AG08395 (cell line): ENCODE results near the gene PALM3.
A peak's percentile ranks its signal among the peaks of the same experiment; 100 is the strongest.
"Not testable (repeated sequence)": the region's sequence is repeated elsewhere in the genome, so short reads cannot be mapped to it uniquely, and the experiment has no call there.

Source experiments
- DNase-seq: peaks from one replicate; pipeline ENCODE4 v3.0.0; 2012; ENCODE audit warnings: mixed read lengths, low spot score

The PALM3 gene

DNA sequence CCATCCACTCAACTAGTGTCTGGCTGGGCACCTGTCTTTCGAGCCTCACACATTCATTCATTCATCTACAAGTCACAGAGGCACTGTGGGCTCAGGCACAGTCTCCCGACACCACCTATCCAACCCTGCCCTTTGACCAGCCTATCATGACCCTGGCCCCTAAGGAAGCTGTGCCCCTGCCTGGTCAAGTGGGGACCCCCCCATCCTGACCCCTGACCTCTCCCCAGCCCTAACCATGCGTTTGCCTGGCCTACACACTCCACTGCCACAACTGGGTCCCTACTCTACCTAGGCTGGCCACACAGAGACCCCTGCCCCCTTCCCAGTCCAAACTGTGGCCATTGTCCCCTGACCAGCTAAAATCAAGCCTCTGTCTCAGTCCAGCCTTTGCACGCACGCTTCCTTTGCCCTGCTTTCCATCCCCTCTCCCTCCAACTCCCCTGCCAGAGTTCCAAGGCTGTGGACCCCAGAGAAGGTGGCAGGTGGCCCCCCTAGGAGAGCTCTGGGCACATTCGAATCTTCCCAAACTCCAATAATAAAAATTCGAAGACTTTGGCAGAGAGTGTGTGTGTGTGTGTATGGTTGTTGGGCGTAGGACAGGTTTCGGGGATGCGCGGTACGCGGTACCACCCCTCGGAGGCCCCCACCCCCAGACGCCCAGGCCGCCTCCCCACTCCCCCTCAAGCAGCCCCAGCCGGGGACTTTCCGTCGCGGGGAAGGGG is 30.7 kb downstream of the PALM3 start:
- no peak for DNase-seq

GRCh38 chr19:14028901-14029300 is 33.0 kb downstream of the PALM3 start:
- no peak for DNase-seq

GRCh38 chr19:14027856-14028450 is 33.9 kb downstream of the PALM3 start, which contains the start of gene RLN3:
Gene RLN3 (plus strand): TSS chr19:14028148. CDS start chr19:14028205, 57 bp downstream.
- DNase-seq: no peak

- DNase-seq: not testable (repeated sequence)
These were observed 35.2 kb downstream of the PALM3 start for GRCh38 chr19:14026652-14027192.

GRCh38 chr19:14023404-14024235 is 38.3 kb downstream of the PALM3 start:
- peak; percentile 54 for DNase-seq

- no peak for DNase-seq
These were observed 39.4 kb downstream of the PALM3 start for GRCh38 chr19:14022469-14022868.

GRCh38 chr19:14021474-14021873 is 40.4 kb downstream of the PALM3 start:
- no peak for DNase-seq

DNA sequence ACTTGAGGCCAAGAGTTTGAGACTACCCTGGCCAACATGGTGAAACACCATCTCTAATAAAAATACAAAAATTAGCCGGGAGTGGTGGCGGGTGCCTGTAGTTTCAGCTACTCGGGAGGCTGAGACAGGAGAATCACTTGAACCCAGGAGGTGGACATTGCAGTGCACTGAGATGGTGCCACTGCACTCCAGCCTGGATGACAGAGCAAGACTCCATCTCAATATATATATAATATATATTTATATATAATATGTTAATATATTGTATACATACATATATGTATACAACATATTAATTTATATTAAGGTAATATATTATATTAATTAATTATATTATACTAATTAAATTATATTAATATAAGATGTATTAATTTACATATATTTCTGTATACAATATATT is 42.1 kb downstream of the PALM3 start:
- DNase-seq: not testable (repeated sequence)

DNA sequence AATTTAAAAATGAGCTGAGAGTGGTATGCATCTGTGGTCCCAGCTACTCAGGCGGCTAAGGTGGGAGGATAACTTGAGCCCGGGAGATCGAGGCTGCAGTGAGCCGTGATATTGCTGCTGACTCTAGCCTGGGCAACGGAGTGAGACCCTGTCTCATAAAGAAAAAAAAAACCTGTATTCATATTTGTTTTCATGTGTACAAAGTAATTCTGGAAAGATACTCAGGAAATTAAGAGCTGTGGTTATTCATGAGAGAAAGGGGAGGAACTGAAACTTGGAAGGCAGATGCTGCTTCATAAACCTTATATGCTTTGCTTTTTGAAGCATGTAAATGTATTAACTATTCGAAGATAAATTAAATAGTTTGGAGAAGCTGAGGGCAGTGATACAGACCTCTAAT is 42.8 kb downstream of the PALM3 start:
- DNase-seq: no peak

DNA sequence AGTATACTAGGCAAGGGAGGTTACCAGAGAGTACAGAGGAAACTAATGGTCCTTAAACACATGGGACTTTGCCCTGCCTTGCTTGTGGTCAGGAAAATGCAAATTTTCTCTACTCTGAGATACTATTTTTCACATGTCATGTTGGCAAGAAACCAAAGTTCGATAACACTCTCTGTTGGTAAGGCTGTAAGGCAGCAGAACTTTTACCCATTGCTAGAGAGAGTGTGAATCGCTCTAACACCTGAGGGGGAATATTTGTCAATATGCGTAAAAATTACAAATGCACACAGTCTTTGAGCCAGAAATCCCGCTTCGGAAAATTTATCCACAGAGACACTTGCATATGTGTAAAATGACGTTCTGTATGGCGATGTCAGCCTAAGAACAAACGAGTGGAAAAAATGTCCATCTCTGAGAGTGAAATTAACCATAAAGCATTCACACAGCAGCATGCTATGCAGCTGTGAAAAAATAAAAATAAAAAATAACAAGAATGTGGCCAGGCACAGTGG is 46.3 kb downstream of the PALM3 start:
- no peak for DNase-seq

GRCh38 chr19:14012378-14012915 is 49.4 kb downstream of the PALM3 start:
- DNase-seq: no peak

- no peak for DNase-seq
These were observed 54.9 kb downstream of the PALM3 start for GRCh38 chr19:14006766-14007562.

DNA sequence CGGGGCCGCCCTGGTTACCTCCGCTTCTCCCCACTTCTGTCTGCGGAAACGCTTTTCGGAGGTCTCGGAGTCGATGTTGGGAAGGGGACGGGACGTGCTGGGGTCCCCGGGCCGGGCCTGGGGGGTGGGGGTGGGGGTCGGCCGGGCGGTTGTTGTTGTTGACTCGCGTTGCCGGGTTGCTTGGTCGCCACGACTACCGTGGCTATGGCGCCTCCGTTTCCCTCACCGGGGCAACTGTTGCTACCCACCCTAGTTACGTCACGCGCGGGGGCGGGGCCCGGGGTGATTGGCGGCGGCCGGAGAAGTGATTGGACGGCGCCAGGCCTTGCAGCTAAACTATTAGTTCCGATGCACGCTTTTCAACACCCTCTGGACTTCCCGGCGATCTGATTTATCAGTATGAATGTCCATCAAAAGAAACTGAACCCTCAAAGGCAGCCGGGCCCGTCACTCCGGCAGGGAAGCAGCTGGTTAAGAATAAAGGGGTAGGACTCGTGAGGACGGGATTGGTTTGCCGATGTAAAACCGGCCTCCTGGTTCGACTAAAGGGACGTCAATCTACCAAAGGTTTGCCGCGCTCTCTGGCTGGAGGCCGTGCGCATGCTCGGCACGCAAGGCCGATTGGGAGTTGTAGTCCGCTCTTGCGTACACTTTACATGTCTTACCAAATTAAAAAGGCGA is 55.7 kb downstream of the PALM3 start, which contains the start of gene RFX1:
TSS of gene RFX1 (minus strand) at position 236 of the 681 bp plus-strand sequence. CDS start 12,477 bp downstream, outside the sequence.
- DNase-seq: peak; percentile 95

DNA sequence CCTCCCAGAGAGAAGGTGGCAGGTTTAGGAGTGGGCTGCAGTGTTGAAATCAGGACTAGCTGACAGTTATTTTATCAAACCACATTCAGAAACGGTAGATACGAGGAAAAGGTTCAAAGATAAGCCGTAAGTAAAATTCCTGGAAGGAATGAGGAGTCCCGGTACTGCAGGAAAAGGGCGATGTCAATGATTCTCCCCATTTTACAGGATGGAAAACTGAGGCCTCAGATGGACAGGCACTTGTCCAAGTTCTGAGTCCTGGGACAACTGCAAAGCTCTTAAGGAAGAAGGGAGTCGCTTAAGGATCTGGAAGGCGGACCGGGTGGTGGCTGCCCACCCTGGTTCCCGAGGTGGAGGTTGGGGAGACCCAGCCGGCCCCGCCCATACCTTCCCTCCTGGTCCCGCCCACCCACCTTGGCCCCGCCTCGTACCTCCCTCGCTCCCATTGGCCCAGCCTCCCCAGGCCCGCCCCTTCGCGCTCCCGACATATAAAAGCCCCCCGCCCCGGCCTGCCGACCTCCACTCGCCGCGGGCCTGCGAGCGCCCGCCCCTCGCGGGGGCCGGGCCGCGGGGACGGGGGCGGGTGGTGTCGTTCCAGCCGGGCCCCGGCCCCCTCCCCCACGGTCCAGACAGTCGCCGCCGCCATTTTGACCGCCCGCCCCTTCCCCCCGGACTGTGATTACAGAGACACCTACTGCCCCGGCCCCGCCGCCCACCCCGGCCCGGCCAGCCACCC is 56.4 kb downstream of the PALM3 start:
- DNase-seq: peak; percentile 86

- peak; percentile 33 for DNase-seq
These were observed 57.1 kb downstream of the PALM3 start for GRCh38 chr19:14004619-14005348.
